SK-N-SH (cell line): ENCODE results near the gene ZNRD2.

Experiments used
- EP300 ChIP-seq, 2 experiments: IDR thresholded peaks; 2 replicates each; pipeline versions ENCODE4 v1.4.0 to v1.6.1; 2012; ENCODE audit warnings: borderline replicate concordance in 1 of 2, low read depth in 1 of 2, low read length in 1 of 2
- JUND ChIP-seq: IDR thresholded peaks from 2 replicates; pipeline ENCODE4 v1.4.0; 2012
- MXI1 ChIP-seq: IDR thresholded peaks from 2 replicates; pipeline ENCODE4 v1.6.1; 2012; ENCODE audit warnings: mild to moderate bottlenecking, low read depth, low read length, improper control_type of control experiment
- USF2 ChIP-seq: fragments of 150-350 bp; IDR thresholded peaks from 2 replicates; pipeline ENCODE4 v1.6.1; 2017; ENCODE audit warnings: antibody characterized with exemption, low read length, low read depth, borderline replicate concordance
- TF ChIP-seq, protein P1 (sequence below): IDR thresholded peaks from 2 replicates; pipeline ENCODE4 v1.4.0; 2012; ENCODE audit warnings: low read depth, borderline replicate concordance
- TF ChIP-seq, protein P2 (sequence below): fragments of 200-600 bp; sonication (generic); IDR thresholded peaks from 2 replicates; pipeline ENCODE4 v1.6.1; 2017; ENCODE audit warnings: antibody characterized with exemption, mild to moderate bottlenecking, moderate library complexity

DNA sequence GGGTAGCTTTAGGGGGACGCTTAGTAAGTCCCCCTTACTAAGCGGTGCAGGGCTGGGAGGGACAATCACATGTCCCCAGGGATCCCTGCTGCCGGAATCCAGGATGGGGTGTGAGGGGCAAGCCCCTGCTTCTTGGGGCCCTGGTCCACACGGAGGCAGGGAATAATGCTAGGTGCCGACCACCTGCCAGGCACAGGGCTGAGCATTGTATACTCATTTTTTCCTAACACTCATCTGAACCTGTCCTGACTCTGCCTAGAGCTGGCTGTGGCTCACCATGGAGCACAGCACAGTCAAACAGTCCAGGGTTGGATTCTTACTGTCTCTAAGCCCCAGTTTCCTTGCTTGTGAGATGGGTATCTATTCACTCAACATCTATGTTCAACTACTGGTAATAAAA is 10.7 kb upstream of the ZNRD2 start:
- TF ChIP-seq, protein P1, sequence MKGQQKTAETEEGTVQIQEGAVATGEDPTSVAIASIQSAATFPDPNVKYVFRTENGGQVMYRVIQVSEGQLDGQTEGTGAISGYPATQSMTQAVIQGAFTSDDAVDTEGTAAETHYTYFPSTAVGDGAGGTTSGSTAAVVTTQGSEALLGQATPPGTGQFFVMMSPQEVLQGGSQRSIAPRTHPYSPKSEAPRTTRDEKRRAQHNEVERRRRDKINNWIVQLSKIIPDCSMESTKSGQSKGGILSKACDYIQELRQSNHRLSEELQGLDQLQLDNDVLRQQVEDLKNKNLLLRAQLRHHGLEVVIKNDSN: no peak
- TF ChIP-seq, protein P2, sequence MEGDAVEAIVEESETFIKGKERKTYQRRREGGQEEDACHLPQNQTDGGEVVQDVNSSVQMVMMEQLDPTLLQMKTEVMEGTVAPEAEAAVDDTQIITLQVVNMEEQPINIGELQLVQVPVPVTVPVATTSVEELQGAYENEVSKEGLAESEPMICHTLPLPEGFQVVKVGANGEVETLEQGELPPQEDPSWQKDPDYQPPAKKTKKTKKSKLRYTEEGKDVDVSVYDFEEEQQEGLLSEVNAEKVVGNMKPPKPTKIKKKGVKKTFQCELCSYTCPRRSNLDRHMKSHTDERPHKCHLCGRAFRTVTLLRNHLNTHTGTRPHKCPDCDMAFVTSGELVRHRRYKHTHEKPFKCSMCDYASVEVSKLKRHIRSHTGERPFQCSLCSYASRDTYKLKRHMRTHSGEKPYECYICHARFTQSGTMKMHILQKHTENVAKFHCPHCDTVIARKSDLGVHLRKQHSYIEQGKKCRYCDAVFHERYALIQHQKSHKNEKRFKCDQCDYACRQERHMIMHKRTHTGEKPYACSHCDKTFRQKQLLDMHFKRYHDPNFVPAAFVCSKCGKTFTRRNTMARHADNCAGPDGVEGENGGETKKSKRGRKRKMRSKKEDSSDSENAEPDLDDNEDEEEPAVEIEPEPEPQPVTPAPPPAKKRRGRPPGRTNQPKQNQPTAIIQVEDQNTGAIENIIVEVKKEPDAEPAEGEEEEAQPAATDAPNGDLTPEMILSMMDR: no peak
- TF ChIP-seq JUND (no peak), USF2 (no peak), MXI1 (no peak), EP300 (IDR thresholded peaks at IDR 0.05; ENCODE audit: borderline replicate concordance in 1 of 2, low read depth in 1 of 2, low read length in 1 of 2) (no peak)
